Posterior cingulate gyrus (tissue), 11 donors: ENCODE measurements around the gene SPATA1.
A peak's percentile ranks its signal among the peaks of the same experiment; 100 is the strongest.

ENCODE experiments used
- DNase-seq, 10 donors: peaks; one replicate each; pipeline versions ENCODE4 v3.0.0 to v3.0.0-alpha.2; 2020 to 2021; ENCODE audit warnings: mixed read lengths in 3 of 10
- intact Hi-C: fragments of 100-400 bp; cut with DNase I; formaldehyde crosslinking; loops from one replicate; pipeline ENCODE4 v1.15.1; 2023

The SPATA1 gene

GRCh38 chr1:84506002-84506728 lies at the start of gene SPATA1, which contains the start of gene GNG5:
TSS of gene SPATA1 (plus strand) at chr1:84506386. CDS start at chr1:84516360, 9,974 bp downstream.
TSS of gene GNG5 (minus strand) at chr1:84506581. CDS start at chr1:84506091, 490 bp downstream.
- intact Hi-C loops = loop anchor here (2.0 to 10.0 kb wide), 3 partner anchors 69 to 371 kb away; partner anchors contain the start of gene CTBS

GRCh38 chr1:84462118-84462517 lies 44.1 kb upstream of the SPATA1 start:
- DNase-seq = no peak
- intact Hi-C loops = no loop called here

More at GRCh38 chr1:84506002-84506728, at the start of gene SPATA1, which contains the start of gene GNG5:
- DNase-seq = peak; percentile 92 to 99 (median 94)

GRCh38 chr1:84467298-84467697 lies 38.9 kb upstream of the SPATA1 start:
- intact Hi-C loops = no loop called here
- DNase-seq = no peak

- intact Hi-C loops = no loop called here
- DNase-seq = no peak
Measured at GRCh38 chr1:84476225-84476624, 30.0 kb upstream of the SPATA1 start.

- peak; percentile 56 to 97 (median 76) for DNase-seq
- intact Hi-C loops = loop anchor here (1.0 kb wide), 1 partner anchor 95 kb away; the partner anchor contains the start of gene CTBS
Measured at GRCh38 chr1:84478876-84479868, 27.0 kb upstream of the SPATA1 start, which contains the start of gene RPF1. TSS of gene RPF1 (plus strand) at chr1:84479266. CDS start at chr1:84479282, 16 bp downstream.

- intact Hi-C loops = loop anchor here (1.0 kb wide), 1 partner anchor 94 kb away; the partner anchor contains the start of gene CTBS
- DNase-seq = no peak
Measured at GRCh38 chr1:84479998-84480397, 26.2 kb upstream of the SPATA1 start.

- intact Hi-C loops = no loop called here
Measured at GRCh38 chr1:84480650-84481049, 25.5 kb upstream of the SPATA1 start.

GRCh38 chr1:84481317-84481716 lies 24.9 kb upstream of the SPATA1 start:
- intact Hi-C loops = no loop called here
- no peak for DNase-seq

More at GRCh38 chr1:84480650-84481049, 25.5 kb upstream of the SPATA1 start:
- DNase-seq = no peak

GRCh38 chr1:84488107-84488506 lies 18.1 kb upstream of the SPATA1 start:
- intact Hi-C loops = no loop called here
- no peak for DNase-seq

GRCh38 chr1:84489766-84490165 lies 16.4 kb upstream of the SPATA1 start:
- intact Hi-C loops = no loop called here
- no peak for DNase-seq

GRCh38 chr1:84492726-84493125 lies 13.5 kb upstream of the SPATA1 start:
- DNase-seq = no peak
- intact Hi-C loops = no loop called here

- intact Hi-C loops = no loop called here
- no peak for DNase-seq
Measured at GRCh38 chr1:84493747-84494146, 12.4 kb upstream of the SPATA1 start.

GRCh38 chr1:84496498-84496897 lies 9.7 kb upstream of the SPATA1 start:
- no peak for DNase-seq
- intact Hi-C loops = no loop called here

GRCh38 chr1:84497631-84498275 lies 8.4 kb upstream of the SPATA1 start:
- no peak for DNase-seq
- intact Hi-C loops = no loop called here

GRCh38 chr1:84502927-84503326 lies 3.3 kb upstream of the SPATA1 start:
- intact Hi-C loops = loop anchor here (10.0 kb wide), 1 partner anchor 368 kb away; no protein-coding TSS in a partner anchor

GRCh38 chr1:84504580-84505492 lies 1.4 kb upstream of the SPATA1 start:
- no peak for DNase-seq
- intact Hi-C loops = loop anchor here (10.0 kb wide), 1 partner anchor 370 kb away; no protein-coding TSS in a partner anchor

More at GRCh38 chr1:84502927-84503326, 3.3 kb upstream of the SPATA1 start:
- no peak for DNase-seq

- DNase-seq = peak in 5 of 10 donors; percentile 26 to 88 (median 83)
- intact Hi-C loops = loop anchor here (2.0 to 10.0 kb wide), 3 partner anchors 69 to 371 kb away; partner anchors contain the start of gene CTBS
Measured at GRCh38 chr1:84505493-84506001, 639 bp upstream of the SPATA1 start.

- DNase-seq = peak in 2 of 10 donors; percentile 43 to 60
- intact Hi-C loops = loop anchor here (2.0 to 10.0 kb wide), 3 partner anchors 68 to 372 kb away; partner anchors contain the start of gene CTBS
Measured at GRCh38 chr1:84506729-84507453, 705 bp downstream of the SPATA1 start.
